Thyroid gland (tissue), 4 donors: Measurements from ENCODE around the gene PPARG. TPM values are rescaled to one million over a fixed set of nuclear protein-coding genes. Genes with fewer than 3 reads are reported as not detected.
A peak's percentile ranks its signal among the peaks of the same experiment; 100 is the strongest.

Experiments
- DNase-seq, 2 donors: peaks; one replicate each; pipeline ENCODE4 v3.0.0-alpha.2; 2019
- H3K27ac ChIP-seq, 3 donors: fragments of 200-600 bp; sonication (generic); 1 replicate in 2 of 3; 2 replicates in 1 of 3; pipeline ENCODE4 v1.5.1; 2016 to 2019; ENCODE audit warnings: mild to moderate bottlenecking in 1 of 3, moderate library complexity in 1 of 3
- H3K27me3 ChIP-seq: fragments of 200-600 bp; sonication (generic); one replicate; pipeline ENCODE4 v1.5.1; 2019
- H3K36me3 ChIP-seq, 2 donors: fragments of 200-600 bp; sonication (generic); one replicate each; pipeline ENCODE4 v1.5.1; 2016 to 2019
- H3K4me1 ChIP-seq, 2 donors: fragments of 200-600 bp; sonication (generic); one replicate each; pipeline ENCODE4 v1.5.1; 2017 to 2019
- H3K4me3 ChIP-seq, 3 donors: fragments of 200-600 bp; sonication (generic); replicated peaks in 1 of 3; 1 replicate in 2 of 3; 2 replicates in 1 of 3; pipeline ENCODE4 v1.5.1; 2016; ENCODE audit warnings: mild to moderate bottlenecking in 1 of 3
- H3K9me3 ChIP-seq: fragments of 200-600 bp; sonication (generic); one replicate; pipeline ENCODE4 v1.5.1; 2017
- CTCF ChIP-seq, 6 experiments: fragments of 200-600 bp in 3 of 6; fragments of 450-650 bp in 3 of 6; sonication (generic) in 3 of 6; IDR thresholded peaks; one replicate each; pipeline ENCODE4 v1.5.1; 2016 to 2019; ENCODE audit warnings: antibody characterized with exemption in 6 of 6, mild to moderate bottlenecking in 2 of 6, inconsistent platforms in 1 of 6, moderate library complexity in 1 of 6
- POLR2A ChIP-seq, 2 donors: fragments of 450-650 bp; IDR thresholded peaks; one replicate each; pipeline ENCODE4 v1.6.1; 2017; ENCODE audit warnings: antibody characterized with exemption in 2 of 2, mild to moderate bottlenecking in 2 of 2, moderate library complexity in 1 of 2
- WGBS, 2 donors: methylation state at CpG; one replicate each; pipeline ENCODE4 v1.1.5; 2017; 5-methylcytosine and 5-hydroxymethylcytosine counted together
- intact Hi-C: fragments of 100-400 bp; cut with DNase I; formaldehyde crosslinking; loops from one replicate; pipeline ENCODE4 v1.15.1; 2023
- total RNA-seq, 4 donors: library from RNA; depleted of rRNA; stranded (reverse); fragments of >200 nt; gene quantifications; one replicate each; pipeline ENCODE4 v1.2.3, GENCODE V29; 2016

The PPARG gene
- total RNA-seq, 4 donors from 2014 or later: 20.0 to 27.3 (median 23.7) TPM

GRCh38 chr3:12442654-12443501 is 154.0 kb downstream of the PPARG start:
- Histone ChIP-seq H3K36me3 (no peaks in the 10 kb centered on the region), H3K4me3 (no peak overlapping the region), H3K4me1 (peaks cover 0 to 6% of the 10 kb centered on the region in 2 donors), H3K27ac (no peak overlapping the region), H3K27me3 (no peaks in the 10 kb centered on the region), H3K9me3 (no peaks in the 10 kb centered on the region)
- intact Hi-C loops: no loop called here
- 86 to 87% methylated on average over 20 of the region's 20 CpGs for WGBS, 2 donors
- TF ChIP-seq POLR2A (IDR thresholded peaks at IDR 0.05) (no peak), CTCF (IDR thresholded peaks at IDR 0.05) (no peak)
- no peak for DNase-seq

GRCh38 chr3:12443781-12444522 is 155.1 kb downstream of the PPARG start:
- TF ChIP-seq POLR2A (IDR thresholded peaks at IDR 0.05) (no peak), CTCF (IDR thresholded peaks at IDR 0.05) (no peak)
- no peaks in the 10 kb centered on the region for H3K27me3 ChIP-seq
- no peaks in the 10 kb centered on the region for H3K36me3 ChIP-seq
- no peak overlapping the region for H3K27ac ChIP-seq
- 89 to 91% methylated on average over 10 of the region's 10 CpGs for WGBS, 2 donors
- no peak for DNase-seq
- intact Hi-C loops: no loop called here
- H3K9me3 ChIP-seq: no peaks in the 10 kb centered on the region
- H3K4me1 ChIP-seq: peaks cover 0 to 6% of the 10 kb centered on the region in 2 donors
- H3K4me3 ChIP-seq: no peak overlapping the region

DNA sequence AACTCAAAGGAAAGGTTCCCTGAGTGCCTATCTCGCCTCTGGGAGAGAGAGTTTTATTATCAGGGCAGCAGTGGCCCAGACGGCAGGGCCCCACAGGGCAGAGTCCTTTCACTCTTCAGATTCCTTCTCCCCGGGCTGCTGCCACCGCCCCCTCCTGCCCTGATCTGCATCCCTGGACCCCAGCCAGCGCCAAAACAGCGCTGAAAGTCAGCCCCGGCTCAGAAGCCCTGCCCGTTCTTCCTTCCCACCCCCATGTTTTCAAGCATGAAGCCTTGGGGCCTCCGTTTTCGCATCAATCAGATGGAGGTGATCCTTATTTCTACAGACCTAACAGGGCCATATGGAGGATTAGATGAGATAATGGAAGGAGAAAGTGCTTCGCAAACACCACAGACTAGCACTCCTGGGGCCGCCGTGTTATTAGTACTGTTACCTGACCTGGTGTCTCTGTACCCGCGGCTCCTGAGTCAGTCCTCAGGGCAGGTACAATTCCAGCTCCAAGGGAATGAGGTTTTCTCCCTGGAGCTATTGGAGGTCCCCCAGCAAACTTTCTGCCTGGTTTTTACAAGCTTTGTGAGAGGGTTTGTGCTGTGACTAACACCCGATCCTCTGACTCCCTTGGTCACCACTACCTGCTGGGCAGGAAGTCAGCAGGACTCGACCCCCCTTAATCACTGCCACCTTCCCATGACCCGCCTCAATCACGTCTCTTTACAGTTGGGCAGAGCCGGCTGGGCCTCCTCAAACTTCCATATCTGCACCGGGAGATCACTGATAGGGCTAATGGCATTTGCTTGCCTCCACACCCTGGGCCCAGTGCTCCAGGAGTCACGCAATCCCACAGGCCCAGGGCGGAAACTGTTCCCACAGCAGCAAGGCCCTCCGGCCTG is 156.0 kb downstream of the PPARG start:
- Histone ChIP-seq H3K27me3 (no peaks in the 10 kb centered on the region), H3K4me3 (no peak overlapping the region), H3K4me1 (peaks cover 0 to 6% of the 10 kb centered on the region in 2 donors), H3K27ac (no peak overlapping the region), H3K36me3 (no peaks in the 10 kb centered on the region), H3K9me3 (no peaks in the 10 kb centered on the region)
- 53 to 63% methylated on average over 24 of the region's 24 CpGs for WGBS, 2 donors
- peak; percentile 20 to 35 for DNase-seq
- no peak for TF ChIP-seq CTCF (IDR thresholded peaks at IDR 0.05)
- TF ChIP-seq POLR2A (IDR thresholded peaks at IDR 0.05): no peak
- intact Hi-C loops: no loop called here

- TF ChIP-seq POLR2A (IDR thresholded peaks at IDR 0.05) (no peak), CTCF (IDR thresholded peaks at IDR 0.05) (no peak)
- DNase-seq: no peak
- H3K9me3 ChIP-seq: no peaks in the 10 kb centered on the region
- H3K36me3 ChIP-seq: no peaks in the 10 kb centered on the region
- H3K4me3 ChIP-seq: no peak overlapping the region
- no peaks in the 10 kb centered on the region for H3K27me3 ChIP-seq
- intact Hi-C loops: no loop called here
- no peak overlapping the region for H3K27ac ChIP-seq
- peaks cover 0 to 4% of the 10 kb centered on the region in 2 donors for H3K4me1 ChIP-seq
- WGBS, 2 donors: 90 to 96% methylated on average over 6 to 8 of the region's 8 CpGs
Measured at GRCh38 chr3:12445523-12446240, 156.8 kb downstream of the PPARG start.
